SK-N-MC (cell line): ENCODE data around the gene MDN1.

ENCODE experiments used
- EZH2 ChIP-seq: fragments of 200-600 bp; sonication (generic); IDR thresholded peaks from one replicate; pipeline ENCODE4 v1.6.1; 2017; ENCODE audit warnings: antibody characterized with exemption
- FOXP2 ChIP-seq: optimal IDR thresholded peaks from 2 replicates; pipeline ENCODE3; 2011; ENCODE audit warnings: mild to moderate bottlenecking, moderate library complexity; ENCODE audit not compliant: insufficient read depth; ENCODE audit errors: extremely low read length, control extremely low read depth
- POLR2AphosphoS5 ChIP-seq: IDR thresholded peaks from 2 replicates; pipeline ENCODE4 v1.6.1; 2012; ENCODE audit warnings: mild to moderate bottlenecking, low read depth, low read length, borderline replicate concordance

- TF ChIP-seq EZH2 (no peak), POLR2AphosphoS5 (no peak), FOXP2 (no peak)
These were observed 12.0 kb downstream of the MDN1 start for GRCh38 chr6:89807581-89807980.
